Activated T-helper 1 cell treated with Interleukin-2 at 50 U/mL for 16 hours (primary cell): ENCODE data around the gene ZBTB48.

Experiments
- DNase-seq: peaks from one replicate; pipeline ENCODE4 v3.0.0-alpha.2; 2020; ENCODE audit warnings: low read depth

The ZBTB48 gene

DNA sequence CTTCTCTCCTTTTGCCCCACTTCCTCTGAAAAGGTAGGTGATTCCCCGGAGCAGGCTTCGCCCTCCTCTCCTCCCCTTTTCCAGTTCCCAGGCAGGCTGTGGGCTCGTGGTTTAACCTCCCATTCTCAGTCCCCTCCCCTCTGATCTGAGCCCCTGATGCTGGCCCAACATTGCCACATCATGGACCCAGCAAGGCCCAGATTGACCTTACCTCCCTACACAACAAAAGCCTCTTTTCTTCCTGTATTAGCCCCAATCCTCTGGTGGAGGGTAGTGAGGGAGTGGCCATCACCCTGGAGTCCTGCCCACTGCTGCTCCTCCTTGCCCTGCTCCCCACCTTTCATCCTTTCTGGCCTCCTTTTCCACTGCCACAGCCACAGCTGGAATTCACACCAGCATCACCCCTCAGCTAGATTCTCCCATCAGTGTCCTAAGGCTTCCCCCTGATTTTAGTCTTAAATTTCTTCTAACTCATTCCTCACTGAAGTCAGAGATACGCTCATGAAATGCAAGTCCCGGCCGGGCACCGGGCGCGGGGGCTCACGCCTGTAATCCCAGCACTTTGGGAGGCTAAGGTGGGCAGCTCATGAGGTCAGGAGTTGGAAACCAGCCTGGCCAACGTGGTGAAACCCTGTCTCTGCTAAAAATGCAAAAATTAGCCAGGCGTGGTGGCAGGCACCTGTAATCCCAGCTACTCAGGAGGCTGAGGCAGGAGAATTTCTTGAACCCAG is 7.0 kb upstream of the ZBTB48 start:
- no peak for DNase-seq

DNA sequence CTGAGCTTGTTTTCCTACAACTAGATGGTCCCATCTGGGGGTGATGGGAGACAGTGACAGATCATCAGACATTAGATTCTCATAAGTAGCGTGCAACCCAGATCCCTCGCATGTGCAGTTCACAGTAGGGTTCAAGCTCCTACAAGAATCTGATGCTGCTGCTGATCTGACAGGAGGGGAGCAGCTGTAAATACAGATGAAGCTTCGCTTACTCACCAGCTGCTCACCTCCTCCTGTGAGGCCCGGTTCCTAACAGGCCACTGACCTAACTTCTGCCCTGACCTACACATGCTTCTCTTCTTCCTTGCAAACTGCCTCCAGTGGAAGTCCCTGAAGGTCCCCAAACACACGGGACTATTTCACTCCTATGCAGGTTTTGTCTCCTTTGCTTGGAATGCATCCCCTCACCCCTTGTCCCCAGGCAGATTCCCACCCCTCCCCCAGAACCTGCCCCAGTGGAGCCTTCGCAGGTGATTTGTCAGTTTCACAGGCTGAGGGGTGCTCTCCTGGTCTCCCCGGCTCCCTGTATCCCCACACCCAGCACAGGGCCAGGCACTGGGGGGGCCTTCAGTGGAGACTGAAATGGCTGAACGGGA is 5.7 kb upstream of the ZBTB48 start:
- DNase-seq = no peak

DNA sequence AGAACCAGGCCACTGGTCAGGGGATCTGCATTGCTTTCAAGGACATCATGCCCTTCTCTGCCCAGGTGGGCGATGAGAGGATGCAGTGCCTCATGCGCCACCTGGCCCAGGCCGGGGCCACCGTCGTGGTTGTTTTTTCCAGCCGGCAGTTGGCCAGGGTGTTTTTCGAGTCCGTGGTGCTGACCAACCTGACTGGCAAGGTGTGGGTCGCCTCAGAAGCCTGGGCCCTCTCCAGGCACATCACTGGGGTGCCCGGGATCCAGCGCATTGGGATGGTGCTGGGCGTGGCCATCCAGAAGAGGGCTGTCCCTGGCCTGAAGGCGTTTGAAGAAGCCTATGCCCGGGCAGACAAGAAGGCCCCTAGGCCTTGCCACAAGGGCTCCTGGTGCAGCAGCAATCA is 5.0 kb upstream of the ZBTB48 start:
- no peak for DNase-seq

DNA sequence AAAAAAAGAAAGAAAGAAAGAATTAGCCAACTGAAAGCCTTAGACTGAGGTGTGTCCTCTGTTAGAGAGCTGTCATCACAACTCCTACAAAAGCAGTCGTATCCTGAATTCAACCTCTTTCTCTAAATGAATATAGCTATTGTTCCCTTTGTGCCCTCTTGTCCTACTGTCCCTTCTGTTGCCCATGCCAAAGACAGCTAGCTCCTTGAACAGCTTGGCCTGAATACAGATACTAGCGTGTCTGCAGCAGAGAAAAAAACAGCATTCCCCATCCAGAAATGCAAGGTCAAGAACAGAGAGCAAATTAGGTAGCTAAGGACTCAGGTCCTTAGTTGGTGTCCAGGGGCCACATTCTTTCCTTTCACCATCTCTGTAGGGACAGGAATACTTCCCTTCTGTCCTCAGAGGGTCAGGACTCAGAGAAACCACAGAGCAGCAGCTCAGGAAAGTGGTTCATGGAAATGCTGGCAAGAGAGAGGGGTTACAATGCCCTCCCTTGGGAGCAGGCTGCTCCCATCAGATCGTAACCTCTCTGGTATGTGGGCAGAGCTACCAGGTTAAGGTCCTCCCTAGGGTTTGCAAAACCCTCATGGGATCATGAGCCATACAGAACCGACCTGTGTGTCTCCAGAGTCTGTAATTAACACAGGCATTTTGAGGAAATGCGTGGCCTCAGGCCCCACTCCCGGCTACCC is 1.8 kb upstream of the ZBTB48 start:
- no peak for DNase-seq

DNA sequence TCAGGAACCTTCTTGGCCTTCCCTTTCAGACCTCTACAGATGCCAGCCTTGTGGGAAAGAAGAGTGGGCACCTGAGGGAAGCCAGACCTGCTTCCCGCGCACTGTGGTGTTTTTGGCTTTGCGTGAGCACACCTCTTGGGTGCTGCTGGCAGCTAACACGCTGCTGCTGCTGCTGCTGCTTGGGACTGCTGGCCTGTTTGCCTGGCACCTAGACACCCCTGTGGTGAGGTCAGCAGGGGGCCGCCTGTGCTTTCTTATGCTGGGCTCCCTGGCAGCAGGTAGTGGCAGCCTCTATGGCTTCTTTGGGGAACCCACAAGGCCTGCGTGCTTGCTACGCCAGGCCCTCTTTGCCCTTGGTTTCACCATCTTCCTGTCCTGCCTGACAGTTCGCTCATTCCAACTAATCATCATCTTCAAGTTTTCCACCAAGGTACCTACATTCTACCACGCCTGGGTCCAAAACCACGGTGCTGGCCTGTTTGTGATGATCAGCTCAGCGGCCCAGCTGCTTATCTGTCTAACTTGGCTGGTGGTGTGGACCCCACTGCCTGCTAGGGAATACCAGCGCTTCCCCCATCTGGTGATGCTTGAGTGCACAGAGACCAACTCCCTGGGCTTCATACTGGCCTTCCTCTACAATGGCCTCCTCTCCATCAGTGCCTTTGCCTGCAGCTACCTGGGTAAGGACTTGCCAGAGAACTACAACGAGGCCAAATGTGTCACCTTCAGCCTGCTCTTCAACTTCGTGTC is 995 bp upstream of the ZBTB48 start:
- DNase-seq = no peak

DNA sequence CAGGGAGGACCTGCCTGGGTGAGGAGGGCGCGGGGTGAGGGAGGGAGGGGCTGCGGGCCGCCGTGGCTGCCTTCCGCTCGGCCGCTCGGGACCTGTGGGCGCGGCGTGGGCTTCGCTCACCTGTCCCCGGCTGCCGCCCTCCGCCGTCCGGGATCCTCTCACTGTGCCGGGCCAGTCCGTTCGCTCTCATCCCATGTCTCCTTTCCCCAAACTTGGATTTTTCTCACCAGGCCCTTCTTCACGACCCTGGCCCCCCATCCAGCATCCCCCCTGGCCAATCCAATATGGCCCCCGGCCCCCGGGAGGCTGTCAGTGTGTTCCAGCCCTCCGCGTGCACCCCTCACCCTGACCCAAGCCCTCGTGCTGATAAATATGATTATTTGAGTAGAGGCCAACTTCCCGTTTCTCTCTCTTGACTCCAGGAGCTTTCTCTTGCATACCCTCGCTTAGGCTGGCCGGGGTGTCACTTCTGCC is 362 bp downstream of the ZBTB48 start:
- DNase-seq = no peak

DNA sequence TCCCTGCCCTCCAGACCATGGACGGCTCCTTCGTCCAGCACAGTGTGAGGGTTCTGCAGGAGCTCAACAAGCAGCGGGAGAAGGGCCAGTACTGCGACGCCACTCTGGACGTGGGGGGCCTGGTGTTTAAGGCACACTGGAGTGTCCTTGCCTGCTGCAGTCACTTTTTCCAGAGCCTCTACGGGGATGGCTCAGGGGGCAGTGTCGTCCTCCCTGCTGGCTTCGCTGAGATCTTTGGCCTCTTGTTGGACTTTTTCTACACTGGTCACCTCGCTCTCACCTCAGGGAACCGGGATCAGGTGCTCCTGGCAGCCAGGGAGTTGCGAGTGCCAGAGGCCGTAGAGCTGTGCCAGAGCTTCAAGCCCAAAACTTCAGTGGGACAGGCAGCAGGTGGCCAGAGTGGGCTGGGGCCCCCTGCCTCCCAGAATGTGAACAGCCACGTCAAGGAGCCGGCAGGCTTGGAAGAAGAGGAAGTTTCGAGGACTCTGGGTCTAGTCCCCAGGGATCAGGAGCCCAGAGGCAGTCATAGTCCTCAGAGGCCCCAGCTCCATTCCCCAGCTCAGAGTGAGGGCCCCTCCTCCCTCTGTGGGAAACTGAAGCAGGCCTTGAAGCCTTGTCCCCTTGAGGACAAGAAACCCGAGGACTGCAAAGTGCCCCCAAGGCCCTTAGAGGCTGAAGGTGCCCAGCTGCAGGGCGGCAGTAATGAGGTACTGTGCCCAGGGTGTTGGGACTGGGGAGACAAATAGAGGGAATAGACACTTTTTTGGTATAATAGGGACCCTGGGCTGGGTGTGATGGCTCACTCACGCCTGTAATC is 1.0 kb downstream of the ZBTB48 start:
- no peak for DNase-seq

DNA sequence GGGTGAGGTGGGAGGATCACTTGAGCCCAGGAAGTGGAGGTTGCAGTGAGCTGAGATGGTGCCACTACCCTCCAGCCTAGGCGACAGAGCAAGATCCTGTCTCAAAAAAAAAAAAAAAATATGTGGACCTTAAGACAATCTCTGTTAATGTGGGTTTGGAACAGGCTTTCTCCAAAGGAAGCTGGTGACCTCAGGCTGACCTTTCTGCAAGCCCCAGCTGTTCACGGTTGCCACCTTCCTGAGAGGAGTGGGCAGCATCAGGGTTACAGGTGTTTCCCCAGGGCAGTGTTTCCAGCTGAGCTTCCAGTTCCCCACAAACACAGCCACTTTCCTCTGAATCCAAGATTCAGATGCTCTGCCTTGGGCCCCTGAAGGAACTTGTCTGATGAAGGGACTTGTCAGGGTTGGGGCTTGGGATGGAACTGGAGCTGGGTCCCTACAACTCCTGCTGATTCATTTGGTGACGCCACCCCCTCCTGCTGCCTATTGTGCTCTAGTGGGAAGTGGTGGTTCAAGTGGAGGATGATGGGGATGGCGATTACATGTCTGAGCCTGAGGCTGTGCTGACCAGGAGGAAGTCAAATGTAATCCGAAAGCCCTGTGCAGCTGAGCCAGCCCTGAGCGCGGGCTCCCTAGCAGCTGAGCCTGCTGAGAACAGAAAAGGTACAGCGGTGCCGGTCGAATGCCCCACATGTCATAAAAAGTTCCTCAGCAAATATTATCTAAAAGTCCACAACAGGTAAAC is 1.9 kb downstream of the ZBTB48 start:
- no peak for DNase-seq

DNA sequence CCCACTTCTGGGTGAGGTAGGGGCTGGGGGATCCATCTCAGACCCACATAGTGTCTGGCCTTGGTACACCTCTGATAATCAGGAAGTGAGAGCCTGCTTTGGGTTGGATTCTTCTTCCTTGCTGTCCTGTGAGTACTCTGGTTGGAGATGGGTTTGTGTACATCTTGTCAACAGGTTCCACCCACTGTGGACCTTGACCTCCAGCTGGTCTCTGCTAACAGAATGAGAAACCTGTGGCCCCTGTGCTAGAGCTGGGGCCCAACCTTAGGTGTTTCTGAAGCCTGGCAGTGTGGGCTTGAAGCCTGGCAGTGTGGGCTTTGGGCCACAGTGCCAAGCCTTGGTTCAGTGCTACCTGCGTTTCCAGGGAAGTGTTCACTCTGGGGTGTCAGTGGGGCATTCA is 2.6 kb downstream of the ZBTB48 start:
- no peak for DNase-seq

DNA sequence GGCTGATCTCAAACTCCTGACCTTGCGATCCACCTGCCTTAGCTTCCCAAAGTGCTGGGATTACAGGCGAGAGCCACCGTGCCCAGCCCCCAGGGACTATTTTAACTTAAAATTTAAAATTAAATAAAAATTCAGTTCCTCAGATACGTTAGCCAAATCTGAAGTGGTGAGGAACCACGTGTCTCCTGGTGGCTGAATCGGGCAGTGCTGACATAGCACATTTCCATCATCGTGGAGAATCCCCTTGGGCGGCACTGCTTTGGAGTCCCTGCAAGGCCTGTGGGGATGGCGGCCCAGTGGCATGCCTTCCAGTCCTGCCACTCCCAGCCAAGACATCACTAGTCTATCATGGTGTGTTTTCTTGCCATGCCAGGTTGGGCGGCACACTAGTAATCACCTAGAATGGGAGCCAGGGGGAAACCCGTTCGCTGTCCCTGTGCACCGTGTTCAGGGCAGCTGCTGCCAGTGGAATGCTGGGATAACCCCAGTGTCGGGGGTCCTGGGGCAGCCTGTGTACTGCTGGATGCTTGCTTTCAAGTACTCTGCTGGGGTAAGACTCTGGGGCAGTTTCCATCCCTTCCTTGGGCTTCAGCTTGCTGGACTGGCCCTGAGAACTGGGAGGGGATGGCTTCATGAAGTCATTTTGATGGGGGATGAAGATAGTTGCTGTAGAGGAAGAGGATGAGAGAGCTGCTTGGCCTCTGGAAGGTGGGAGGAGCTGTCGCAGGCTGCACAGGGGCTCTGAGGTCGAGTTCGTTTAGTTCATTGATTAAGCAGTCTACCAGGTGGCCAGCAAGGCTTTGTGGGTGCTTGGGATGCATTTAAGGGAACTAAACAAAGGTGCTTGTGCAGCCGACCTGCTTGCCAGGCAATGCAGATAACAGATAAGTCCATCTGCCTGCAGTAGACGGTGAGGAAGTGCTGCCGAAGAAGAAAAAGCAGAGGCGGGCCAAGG is 4.6 kb downstream of the ZBTB48 start:
- no peak for DNase-seq

DNA sequence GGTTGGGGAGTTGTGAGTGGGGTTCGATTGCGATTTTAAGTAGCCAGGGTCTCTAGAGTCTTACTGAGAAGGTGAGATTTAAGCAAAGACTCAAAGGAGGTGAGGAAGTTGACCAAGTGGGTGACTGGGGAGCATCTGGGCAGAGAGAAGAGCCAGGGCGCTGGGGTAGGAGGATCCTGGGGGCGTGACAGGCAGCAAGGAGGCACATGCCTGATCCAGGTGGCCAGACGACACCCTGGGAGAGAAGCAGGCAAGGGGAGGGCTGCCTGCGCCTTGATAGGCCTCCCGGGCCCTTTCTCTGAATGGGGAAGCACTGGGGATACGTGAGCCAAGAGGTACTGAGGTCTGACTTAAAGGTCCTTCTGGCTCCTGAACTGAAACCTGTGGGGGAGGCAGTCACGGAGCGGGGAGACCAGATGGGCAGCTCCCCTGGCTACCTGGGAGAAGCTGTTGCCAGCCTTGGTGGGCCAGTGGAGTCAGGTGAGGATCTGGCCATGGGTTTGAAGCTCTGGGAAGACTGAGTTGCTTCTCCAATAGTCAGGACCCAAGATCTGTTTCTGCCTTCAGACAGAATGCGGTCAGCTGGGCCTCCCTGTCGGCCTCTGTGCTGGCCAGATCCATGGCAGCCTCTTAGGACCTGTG is 5.4 kb downstream of the ZBTB48 start:
- no peak for DNase-seq

DNA sequence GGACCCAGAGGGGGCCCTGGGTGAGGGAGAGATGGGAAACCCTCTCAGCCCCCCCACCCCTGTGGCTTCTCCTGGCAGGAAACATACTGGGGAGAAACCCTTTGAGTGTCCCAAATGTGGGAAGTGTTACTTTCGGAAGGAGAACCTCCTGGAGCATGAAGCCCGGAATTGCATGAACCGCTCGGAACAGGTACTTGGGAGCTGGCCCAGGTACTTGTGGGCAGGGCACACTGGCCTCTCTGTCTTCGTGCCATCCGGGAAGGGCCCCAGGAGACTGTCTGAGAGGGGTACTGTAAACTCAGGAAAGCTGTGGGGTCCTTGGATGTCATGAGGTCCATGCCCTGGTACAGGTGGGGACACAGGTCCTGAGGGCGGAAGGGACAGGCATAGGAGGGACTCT is 6.0 kb downstream of the ZBTB48 start:
- no peak for DNase-seq

DNA sequence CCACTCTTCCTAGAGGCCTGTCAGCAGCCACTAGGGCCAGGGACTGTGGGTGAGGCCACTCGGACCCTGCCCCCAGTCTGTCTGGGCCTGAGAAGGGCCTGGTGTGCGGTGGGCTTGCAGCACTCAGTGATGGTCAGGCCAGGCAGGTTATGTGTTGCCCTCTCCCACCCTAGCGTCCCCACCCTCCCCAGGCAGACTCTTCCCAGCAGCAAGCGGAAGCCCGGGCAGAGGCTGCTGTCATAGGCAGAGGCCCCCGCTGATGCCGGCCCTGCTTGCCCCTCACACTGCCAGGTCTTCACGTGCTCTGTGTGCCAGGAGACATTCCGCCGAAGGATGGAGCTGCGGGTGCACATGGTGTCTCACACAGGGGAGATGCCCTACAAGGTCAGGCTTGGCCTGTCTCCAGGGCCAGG is 6.6 kb downstream of the ZBTB48 start:
- no peak for DNase-seq

DNA sequence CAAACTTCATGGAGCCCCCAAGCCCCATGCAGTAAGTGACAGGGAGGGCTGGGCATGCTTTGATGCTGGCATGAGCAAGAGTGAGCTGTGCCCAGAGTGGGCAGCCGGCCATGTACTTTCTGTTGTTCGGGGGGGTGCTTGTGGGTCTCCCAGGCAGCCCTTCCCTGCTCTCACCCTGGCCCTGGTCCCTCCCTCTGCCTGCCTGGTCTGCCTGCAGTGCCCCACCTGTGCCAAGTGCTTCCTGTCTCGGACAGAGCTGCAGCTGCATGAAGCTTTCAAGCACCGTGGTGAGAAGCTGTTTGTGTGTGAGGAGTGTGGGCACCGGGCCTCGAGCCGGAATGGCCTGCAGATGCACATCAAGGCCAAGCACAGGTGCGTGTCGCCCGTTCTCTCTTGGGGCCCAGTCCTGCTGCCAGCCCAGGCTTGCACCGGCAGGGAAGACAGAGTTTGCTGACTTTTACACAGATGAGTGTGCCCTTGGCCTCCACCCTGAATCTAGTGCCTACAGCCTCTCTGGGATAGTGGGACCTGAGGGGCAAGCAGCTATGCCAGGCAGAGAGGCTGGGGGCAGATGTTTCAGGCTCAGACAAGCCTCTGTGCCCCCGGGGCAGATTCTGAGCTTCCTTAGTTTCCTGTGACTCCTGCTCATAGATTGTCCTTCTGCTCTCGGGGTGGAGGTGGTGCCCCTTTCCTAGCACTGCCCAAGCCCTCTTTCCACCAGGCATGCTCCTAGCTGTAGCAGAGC is 7.6 kb downstream of the ZBTB48 start:
- no peak for DNase-seq

DNA sequence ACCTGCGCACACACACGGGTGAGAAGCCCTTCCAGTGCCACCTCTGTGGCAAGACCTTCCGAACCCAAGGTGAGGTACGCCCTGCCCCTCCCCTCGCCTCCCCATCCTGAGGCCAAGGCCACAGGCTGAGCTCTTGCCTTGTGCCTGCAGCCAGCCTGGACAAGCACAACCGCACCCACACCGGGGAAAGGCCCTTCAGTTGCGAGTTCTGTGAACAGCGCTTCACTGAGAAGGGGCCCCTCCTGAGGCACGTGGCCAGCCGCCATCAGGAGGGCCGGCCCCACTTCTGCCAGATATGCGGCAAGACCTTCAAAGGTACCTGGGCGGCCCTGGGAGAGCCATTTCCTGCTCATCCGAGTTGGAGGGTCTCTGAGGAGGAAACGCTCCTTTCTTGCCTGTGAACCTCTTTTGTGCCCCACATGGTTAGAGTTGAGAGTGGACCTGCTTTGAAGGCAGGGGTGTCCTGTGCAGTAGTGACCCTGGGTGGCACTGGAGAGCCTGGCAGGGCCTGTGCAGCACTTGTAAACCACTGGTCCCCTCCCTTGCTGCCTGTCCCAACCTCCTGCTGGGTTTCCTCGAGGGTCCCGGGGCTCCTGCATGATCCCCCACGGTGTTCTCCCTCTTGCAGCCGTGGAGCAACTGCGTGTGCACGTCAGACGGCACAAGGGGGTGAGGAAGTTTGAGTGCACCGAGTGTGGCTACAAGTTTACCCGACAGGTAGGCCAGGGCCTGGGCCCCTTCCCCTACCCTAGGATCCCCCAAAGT is 8.5 kb downstream of the ZBTB48 start:
- no peak for DNase-seq

DNA sequence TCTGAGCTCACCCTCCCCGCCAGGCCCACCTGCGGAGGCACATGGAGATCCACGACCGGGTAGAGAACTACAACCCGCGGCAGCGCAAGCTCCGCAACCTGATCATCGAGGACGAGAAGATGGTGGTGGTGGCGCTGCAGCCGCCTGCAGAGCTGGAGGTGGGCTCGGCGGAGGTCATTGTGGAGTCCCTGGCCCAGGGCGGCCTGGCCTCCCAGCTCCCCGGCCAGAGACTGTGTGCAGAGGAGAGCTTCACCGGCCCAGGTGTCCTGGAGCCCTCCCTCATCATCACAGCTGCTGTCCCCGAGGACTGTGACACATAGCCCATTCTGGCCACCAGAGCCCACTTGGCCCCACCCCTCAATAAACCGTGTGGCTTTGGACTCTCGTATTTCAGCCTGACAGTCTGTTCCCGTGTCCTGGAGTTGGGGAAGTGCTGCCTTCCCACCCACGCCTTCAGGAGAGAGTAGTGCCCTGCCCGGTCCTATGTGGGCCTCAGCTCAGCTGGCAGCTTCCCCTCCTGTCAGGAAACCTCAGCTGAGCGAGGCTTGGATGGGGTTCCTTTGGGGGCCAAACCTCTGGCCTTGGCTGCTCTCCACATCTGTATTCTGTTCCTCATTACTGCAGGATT is 9.2 kb downstream of the ZBTB48 start:
- no peak for DNase-seq

DNA sequence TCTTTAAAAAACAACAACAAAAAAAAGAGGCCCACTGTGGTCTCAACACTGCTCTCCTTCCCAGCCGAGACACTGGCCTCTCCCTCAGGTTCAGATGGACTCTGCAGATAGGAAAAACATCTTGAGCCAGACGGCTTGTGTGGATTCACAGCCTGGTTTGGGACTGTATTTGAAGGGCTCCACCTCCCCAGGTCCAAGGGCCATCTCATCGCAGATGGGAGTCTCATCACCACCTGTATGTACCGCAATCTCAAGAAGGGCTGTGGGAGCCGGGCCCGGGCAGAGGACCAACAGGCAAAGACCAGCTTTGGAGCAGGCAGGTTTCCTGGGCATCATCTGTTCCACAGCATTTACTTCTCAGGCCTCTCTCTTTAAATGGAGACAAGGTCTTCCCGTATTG is 10.3 kb downstream of the ZBTB48 start:
- DNase-seq = no peak
